Measurements from ENCODE around the gene AFG1L.

Gene AFG1L

GRCh38 chr6:108336971-108337370 lies 42.1 kb downstream of the AFG1L start:
- no peak overlapping the region for H3K27ac Mint-ChIP-seq (ENCODE audit: low read depth)
- DNase-seq (ENCODE audit: low spot score in 2 of 2) (no peak), ATAC-seq (replicated peaks; ENCODE audit: extremely low read depth, poor library complexity, severe bottlenecking) (no peak)
- peaks cover 3% of the 10 kb centered on the region for H3K36me3 Mint-ChIP-seq (ENCODE audit: insufficient read depth)
- no peaks in the 10 kb centered on the region for H3K4me1 Mint-ChIP-seq
- H3K4me3 Mint-ChIP-seq = no peak overlapping the region
- no peaks in the 10 kb centered on the region for H3K27me3 Mint-ChIP-seq
- no peaks in the 10 kb centered on the region for H3K9me3 Mint-ChIP-seq

- H3K27ac Mint-ChIP-seq (ENCODE audit: low read depth) = no peak overlapping the region
- DNase-seq (ENCODE audit: low spot score in 2 of 2) = no peak
- peaks cover 3% of the 10 kb centered on the region for H3K36me3 Mint-ChIP-seq (ENCODE audit: insufficient read depth)
- no peak overlapping the region for H3K4me3 Mint-ChIP-seq
- no peak for ATAC-seq (replicated peaks; ENCODE audit: extremely low read depth, poor library complexity, severe bottlenecking)
- no peaks in the 10 kb centered on the region for H3K27me3 Mint-ChIP-seq
- H3K4me1 Mint-ChIP-seq = no peaks in the 10 kb centered on the region
- no peaks in the 10 kb centered on the region for H3K9me3 Mint-ChIP-seq
These were observed 42.9 kb downstream of the AFG1L start for GRCh38 chr6:108337721-108338120.

DNA sequence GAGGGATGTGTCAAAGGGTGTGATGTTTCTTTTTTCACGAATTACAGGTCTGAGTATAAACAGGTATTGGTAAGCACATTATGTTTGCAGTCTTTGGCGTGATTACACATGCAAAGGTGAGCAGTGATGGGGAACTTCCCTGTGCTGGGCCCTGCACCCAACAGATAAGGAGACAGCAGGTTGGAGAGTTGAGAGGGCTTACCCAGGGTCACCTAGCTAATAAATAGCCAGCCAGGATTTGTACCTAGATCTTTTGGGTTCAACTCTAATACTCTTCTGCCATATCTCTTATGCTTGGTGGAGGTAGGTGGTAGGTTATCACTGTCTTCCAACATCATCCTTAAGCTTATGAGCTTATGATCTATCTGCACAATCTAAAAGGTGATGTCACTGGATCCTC lies 46.5 kb downstream of the AFG1L start:
- Mint-ChIP-seq H3K27me3 (no peaks in the 10 kb centered on the region), H3K4me1 (no peaks in the 10 kb centered on the region), H3K36me3 (ENCODE audit: insufficient read depth) (peaks cover 3% of the 10 kb centered on the region), H3K27ac (ENCODE audit: low read depth) (no peak overlapping the region), H3K9me3 (peaks cover 1% of the 10 kb centered on the region), H3K4me3 (no peak overlapping the region)
- DNase-seq (ENCODE audit: low spot score in 2 of 2) = no peak
- no peak for ATAC-seq (replicated peaks; ENCODE audit: extremely low read depth, poor library complexity, severe bottlenecking)

DNA sequence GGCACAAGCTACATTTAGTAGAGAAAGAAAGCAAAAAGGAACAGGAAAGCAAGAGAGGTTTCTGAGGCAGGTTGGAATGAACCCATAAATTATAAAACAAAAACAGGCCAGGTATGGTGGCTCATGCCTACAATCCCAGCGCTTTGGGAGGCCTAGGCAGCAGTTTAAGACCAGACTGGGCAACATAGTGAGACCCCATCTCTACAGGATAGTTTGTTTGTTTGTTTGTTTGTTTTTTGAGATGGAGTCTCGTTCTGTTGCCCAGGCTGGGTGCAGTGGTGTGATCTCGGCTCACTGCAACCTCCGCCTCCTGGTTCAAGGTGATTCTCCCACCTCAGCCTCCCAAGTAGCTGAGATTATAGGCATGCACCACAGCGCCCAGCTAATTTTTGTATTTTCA lies 49.0 kb downstream of the AFG1L start:
- Mint-ChIP-seq H3K27ac (ENCODE audit: low read depth) (no peak overlapping the region), H3K9me3 (peaks cover 5% of the 10 kb centered on the region), H3K27me3 (no peaks in the 10 kb centered on the region), H3K4me1 (peaks cover 7% of the 10 kb centered on the region), H3K4me3 (no peak overlapping the region), H3K36me3 (ENCODE audit: insufficient read depth) (peaks cover 3% of the 10 kb centered on the region)
- ATAC-seq (replicated peaks; ENCODE audit: extremely low read depth, poor library complexity, severe bottlenecking) (no peak), DNase-seq (ENCODE audit: low spot score in 2 of 2) (no peak)

GRCh38 chr6:108348655-108349349 lies 53.9 kb downstream of the AFG1L start:
- Mint-ChIP-seq H3K27ac (ENCODE audit: low read depth) (no peak overlapping the region), H3K4me1 (peaks cover 9% of the 10 kb centered on the region), H3K9me3 (peaks cover 5% of the 10 kb centered on the region), H3K36me3 (ENCODE audit: insufficient read depth) (no peaks in the 10 kb centered on the region), H3K4me3 (no peak overlapping the region), H3K27me3 (no peaks in the 10 kb centered on the region)
- ATAC-seq (replicated peaks; ENCODE audit: extremely low read depth, poor library complexity, severe bottlenecking) = peak; percentile 36
- DNase-seq (ENCODE audit: low spot score in 2 of 2) = no peak

DNA sequence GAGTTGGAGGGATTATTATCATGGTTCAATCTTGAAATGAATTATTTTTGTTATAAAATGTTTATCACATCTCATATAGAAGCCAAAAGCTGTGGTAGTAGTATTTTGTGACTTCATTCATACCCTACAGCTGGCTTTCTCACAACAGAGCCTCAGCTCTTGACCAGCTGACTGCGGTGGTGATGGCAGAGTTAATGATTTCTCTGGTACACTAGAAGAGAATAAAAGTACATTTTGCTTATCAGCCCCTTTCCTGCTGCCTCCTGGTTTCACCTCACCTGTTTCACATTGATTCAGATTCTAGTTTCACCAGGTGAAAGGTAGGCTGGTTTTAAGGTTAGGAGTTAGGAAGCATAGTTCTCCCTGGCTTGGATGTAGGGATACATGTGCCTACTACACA lies 55.7 kb downstream of the AFG1L start:
- no peak for ATAC-seq (replicated peaks; ENCODE audit: extremely low read depth, poor library complexity, severe bottlenecking)

DNA sequence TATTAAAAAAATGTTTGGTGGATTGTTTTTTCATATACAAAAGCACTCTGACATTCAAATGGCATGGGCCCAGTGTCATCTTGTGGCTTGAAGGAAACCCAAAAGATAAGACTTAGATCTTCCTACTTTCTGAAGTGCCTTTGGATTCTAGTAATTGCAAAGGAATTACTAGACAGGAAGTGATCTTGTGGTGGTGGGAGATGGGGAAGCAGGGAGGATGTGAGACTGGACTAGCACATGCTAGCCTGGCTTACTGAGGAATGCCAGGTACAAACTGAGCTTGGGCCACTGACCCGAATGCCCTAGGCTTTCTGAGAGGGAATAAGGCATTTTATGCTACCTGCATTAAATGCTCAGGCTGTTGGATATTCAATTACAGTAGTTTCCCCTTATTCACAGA lies 59.0 kb downstream of the AFG1L start:
- no peaks in the 10 kb centered on the region for H3K9me3 Mint-ChIP-seq
- peaks cover 3% of the 10 kb centered on the region for H3K36me3 Mint-ChIP-seq (ENCODE audit: insufficient read depth)
- ATAC-seq (replicated peaks; ENCODE audit: extremely low read depth, poor library complexity, severe bottlenecking) (no peak), DNase-seq (ENCODE audit: low spot score in 2 of 2) (no peak)
- H3K27ac Mint-ChIP-seq (ENCODE audit: low read depth) = no peak overlapping the region
- no peaks in the 10 kb centered on the region for H3K27me3 Mint-ChIP-seq
- peaks cover 2% of the 10 kb centered on the region for H3K4me1 Mint-ChIP-seq
- no peak overlapping the region for H3K4me3 Mint-ChIP-seq

More for the DNA sequence above, 55.7 kb downstream of the AFG1L start:
- no peaks in the 10 kb centered on the region for H3K27me3 Mint-ChIP-seq
- peaks cover 9% of the 10 kb centered on the region for H3K4me1 Mint-ChIP-seq
- no peak for DNase-seq (ENCODE audit: low spot score in 2 of 2)
- peaks cover 5% of the 10 kb centered on the region for H3K9me3 Mint-ChIP-seq
- H3K4me3 Mint-ChIP-seq = no peak overlapping the region
- H3K27ac Mint-ChIP-seq (ENCODE audit: low read depth) = no peak overlapping the region
- no peaks in the 10 kb centered on the region for H3K36me3 Mint-ChIP-seq (ENCODE audit: insufficient read depth)

DNA sequence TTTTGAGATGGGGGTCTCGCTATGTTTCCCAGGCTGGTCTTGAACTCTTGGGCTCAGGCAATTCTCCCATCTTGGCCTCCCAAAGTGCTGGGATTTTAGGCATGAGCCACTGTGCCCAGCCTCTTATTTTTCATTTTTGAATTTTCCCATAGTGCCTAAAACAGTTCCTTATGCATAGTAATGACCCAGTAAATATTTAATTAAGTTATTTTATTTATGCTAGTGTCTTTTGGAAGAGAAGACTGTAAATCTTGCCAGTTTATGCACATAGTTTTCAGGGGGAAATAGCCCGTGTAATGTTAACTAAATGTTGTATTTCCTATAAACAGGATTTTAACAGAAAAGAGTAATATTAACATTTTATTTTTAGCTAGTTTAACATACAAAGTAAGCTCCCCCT lies 60.3 kb downstream of the AFG1L start:
- no peaks in the 10 kb centered on the region for H3K27me3 Mint-ChIP-seq
- H3K27ac Mint-ChIP-seq (ENCODE audit: low read depth) = no peak overlapping the region
- ATAC-seq (replicated peaks; ENCODE audit: extremely low read depth, poor library complexity, severe bottlenecking) (no peak), DNase-seq (ENCODE audit: low spot score in 2 of 2) (no peak)
- no peaks in the 10 kb centered on the region for H3K4me1 Mint-ChIP-seq
- no peak overlapping the region for H3K4me3 Mint-ChIP-seq
- no peaks in the 10 kb centered on the region for H3K9me3 Mint-ChIP-seq
- H3K36me3 Mint-ChIP-seq (ENCODE audit: insufficient read depth) = peaks cover 5% of the 10 kb centered on the region

- no peak for ATAC-seq (replicated peaks; ENCODE audit: extremely low read depth, poor library complexity, severe bottlenecking)
- H3K27me3 Mint-ChIP-seq = no peaks in the 10 kb centered on the region
- no peak overlapping the region for H3K4me3 Mint-ChIP-seq
- H3K4me1 Mint-ChIP-seq = no peaks in the 10 kb centered on the region
- DNase-seq (ENCODE audit: low spot score in 2 of 2) = no peak
- no peaks in the 10 kb centered on the region for H3K9me3 Mint-ChIP-seq
- H3K36me3 Mint-ChIP-seq (ENCODE audit: insufficient read depth) = peaks cover 5% of the 10 kb centered on the region
- no peak overlapping the region for H3K27ac Mint-ChIP-seq (ENCODE audit: low read depth)
These were observed 61.0 kb downstream of the AFG1L start for GRCh38 chr6:108355890-108356289.

- Mint-ChIP-seq H3K9me3 (no peaks in the 10 kb centered on the region), H3K36me3 (ENCODE audit: insufficient read depth) (peaks cover 5% of the 10 kb centered on the region), H3K27me3 (no peaks in the 10 kb centered on the region), H3K27ac (ENCODE audit: low read depth) (no peak overlapping the region), H3K4me1 (no peaks in the 10 kb centered on the region), H3K4me3 (no peak overlapping the region)
- no peak for ATAC-seq (replicated peaks; ENCODE audit: extremely low read depth, poor library complexity, severe bottlenecking)
- DNase-seq (ENCODE audit: low spot score in 2 of 2) = no peak
These were observed 65.3 kb downstream of the AFG1L start for GRCh38 chr6:108359901-108360882.

- DNase-seq (ENCODE audit: low spot score in 2 of 2) (no peak), ATAC-seq (replicated peaks; ENCODE audit: extremely low read depth, poor library complexity, severe bottlenecking) (no peak)
- H3K4me3 Mint-ChIP-seq = no peak overlapping the region
- H3K27me3 Mint-ChIP-seq = no peaks in the 10 kb centered on the region
- H3K27ac Mint-ChIP-seq (ENCODE audit: low read depth) = no peak overlapping the region
- H3K4me1 Mint-ChIP-seq = no peaks in the 10 kb centered on the region
- H3K36me3 Mint-ChIP-seq (ENCODE audit: insufficient read depth) = peaks cover 5% of the 10 kb centered on the region
- no peaks in the 10 kb centered on the region for H3K9me3 Mint-ChIP-seq
These were observed 66.1 kb downstream of the AFG1L start for GRCh38 chr6:108360919-108361311.

DNA sequence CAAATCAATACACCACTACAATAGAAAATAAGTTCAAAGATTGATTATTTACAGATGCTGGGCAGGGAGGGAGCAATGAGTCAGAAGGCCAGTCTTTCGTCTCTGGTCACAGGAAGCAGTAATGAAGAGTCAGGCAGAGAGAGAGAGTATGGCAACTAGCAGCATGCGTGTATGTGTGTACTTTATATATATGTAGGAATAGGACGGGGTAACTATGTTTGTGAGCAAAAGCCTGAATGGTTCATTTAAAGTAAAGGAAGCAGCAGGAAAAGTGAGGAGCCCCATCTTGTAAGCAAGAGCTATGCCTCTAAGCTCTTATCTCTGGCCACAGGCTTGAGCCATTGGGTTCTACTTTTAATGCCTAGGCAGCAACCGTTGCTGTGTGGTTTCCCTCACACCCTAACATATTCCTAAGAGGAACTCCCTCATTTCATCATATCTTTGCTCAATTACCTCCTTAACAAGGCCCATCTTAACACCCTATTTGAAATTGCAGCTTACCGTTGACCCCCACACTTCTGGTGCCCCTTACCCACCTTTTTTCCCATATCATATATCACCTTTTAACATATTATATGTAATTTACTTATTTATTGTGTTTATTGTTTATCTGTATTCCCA lies 66.6 kb downstream of the AFG1L start:
- no peak overlapping the region for H3K4me3 Mint-ChIP-seq
- H3K36me3 Mint-ChIP-seq (ENCODE audit: insufficient read depth) = peaks cover 5% of the 10 kb centered on the region
- H3K4me1 Mint-ChIP-seq = no peaks in the 10 kb centered on the region
- H3K27me3 Mint-ChIP-seq = no peaks in the 10 kb centered on the region
- DNase-seq (ENCODE audit: low spot score in 2 of 2) (no peak), ATAC-seq (replicated peaks; ENCODE audit: extremely low read depth, poor library complexity, severe bottlenecking) (no peak)
- no peaks in the 10 kb centered on the region for H3K9me3 Mint-ChIP-seq
- no peak overlapping the region for H3K27ac Mint-ChIP-seq (ENCODE audit: low read depth)

Data from central memory CD8-positive, alpha-beta T cell (primary cell).